Neuronal stem cell (in vitro differentiated cells): Measurements from ENCODE around the gene RBMS3.

Source experiments
- DNase-seq: peaks from one replicate; pipeline ENCODE4 v3.0.0-alpha.2; 2013; ENCODE audit warnings: low spot score
- H2AFZ ChIP-seq: one replicate; pipeline ENCODE4 v1.6.1; 2013; ENCODE audit warnings: mild to moderate bottlenecking, low read length, inconsistent platforms
- H2AK5ac ChIP-seq: 2 replicates; pipeline ENCODE4 v1.6.1; 2013; ENCODE audit warnings: low read depth, mild to moderate bottlenecking, inconsistent platforms, low read length, moderate library complexity, mixed read lengths
- H2BK120ac ChIP-seq: 2 replicates; pipeline ENCODE4 v1.6.1; 2013; ENCODE audit warnings: low read depth, mild to moderate bottlenecking, inconsistent platforms, low read length, moderate library complexity, mixed read lengths
- H2BK12ac ChIP-seq: one replicate; pipeline ENCODE4 v1.6.1; 2013; ENCODE audit warnings: low read length, inconsistent platforms
- H2BK15ac ChIP-seq: 2 replicates; pipeline ENCODE4 v1.6.1; 2013; ENCODE audit warnings: mild to moderate bottlenecking, low read length, inconsistent platforms, mixed read lengths
- H2BK5ac ChIP-seq: one replicate; pipeline ENCODE4 v1.6.1; 2013; ENCODE audit warnings: inconsistent platforms, mild to moderate bottlenecking, low read length, moderate library complexity
- H3K14ac ChIP-seq: one replicate; pipeline ENCODE4 v1.6.1; 2013; ENCODE audit warnings: low read length, inconsistent platforms
- H3K18ac ChIP-seq: 2 replicates; pipeline ENCODE4 v1.6.1; 2013; ENCODE audit warnings: low read length, inconsistent platforms
- H3K23ac ChIP-seq: 2 replicates; pipeline ENCODE4 v1.6.1; 2013; ENCODE audit warnings: low read depth, mild to moderate bottlenecking, mixed read lengths, low read length, inconsistent platforms; ENCODE audit not compliant: poor library complexity
- H3K27ac ChIP-seq: replicated peaks from 3 replicates; pipeline ENCODE4 v1.5.1; 2013; ENCODE audit warnings: low read length, inconsistent platforms
- H3K27me3 ChIP-seq, 3 experiments: 2 replicates each; pipeline ENCODE4 v1.6.1; 2013; ENCODE audit warnings: low read length in 3 of 3, mild to moderate bottlenecking in 2 of 3, inconsistent platforms in 1 of 3, low read depth in 1 of 3, mixed read lengths in 1 of 3, moderate library complexity in 1 of 3; ENCODE audit not compliant: control insufficient read depth in 3 of 3, insufficient read depth in 3 of 3
- H3K36me3 ChIP-seq, 2 donors: replicated peaks in 1 of 2; 2 replicates each; pipeline ENCODE4 v1.6.1; 2013; ENCODE audit warnings: low read length in 2 of 2; ENCODE audit not compliant: control insufficient read depth in 2 of 2, insufficient read depth in 2 of 2
- H3K4ac ChIP-seq: 2 replicates; pipeline ENCODE4 v1.6.1; 2013; ENCODE audit warnings: inconsistent platforms, mild to moderate bottlenecking, low read length, moderate library complexity
- H3K4me1 ChIP-seq, 2 donors: 1 replicate in 1 of 2; 2 replicates in 1 of 2; pipeline ENCODE4 v1.6.1; 2013; ENCODE audit warnings: low read length in 2 of 2, low read depth in 1 of 2; ENCODE audit not compliant: control insufficient read depth in 2 of 2, insufficient read depth in 1 of 2
- H3K4me2 ChIP-seq: one replicate; pipeline ENCODE4 v1.6.1; 2013; ENCODE audit warnings: mild to moderate bottlenecking, low read length, inconsistent platforms; ENCODE audit not compliant: insufficient read depth, poor library complexity, severe bottlenecking
- H3K4me3 ChIP-seq, 2 donors: 2 replicates each; pipeline ENCODE4 v1.5.1; 2013; ENCODE audit warnings: low read length in 2 of 2, mild to moderate bottlenecking in 2 of 2, inconsistent platforms in 1 of 2, moderate library complexity in 1 of 2
- H3K79me1 ChIP-seq: one replicate; pipeline ENCODE4 v1.6.1; 2013; ENCODE audit warnings: low read depth, mild to moderate bottlenecking, inconsistent platforms, low read length, moderate library complexity
- H3K9ac ChIP-seq: one replicate; pipeline ENCODE4 v1.6.1; 2013; ENCODE audit warnings: mild to moderate bottlenecking, low read depth, low read length, inconsistent platforms; ENCODE audit not compliant: poor library complexity
- H3K9me3 ChIP-seq, 2 donors: replicated peaks in 1 of 2; 2 replicates each; pipeline versions ENCODE3 to v1.6.1; 2013; ENCODE audit warnings: low read length in 2 of 2, mild to moderate bottlenecking in 2 of 2, inconsistent platforms in 1 of 2, low read depth in 1 of 2, mixed read lengths in 1 of 2, moderate library complexity in 1 of 2; ENCODE audit not compliant: control insufficient read depth in 2 of 2, insufficient read depth in 1 of 2
- H4K8ac ChIP-seq: one replicate; pipeline ENCODE4 v1.6.1; 2013; ENCODE audit warnings: low read depth, mild to moderate bottlenecking, inconsistent platforms, low read length, moderate library complexity
- H4K91ac ChIP-seq: one replicate; pipeline ENCODE4 v1.6.1; 2013; ENCODE audit warnings: low read length, low read depth, mild to moderate bottlenecking, inconsistent platforms; ENCODE audit not compliant: poor library complexity
- WGBS, 2 donors: extraction: QIAGEN DNeasy Blood & Tissue Kit; methylation state at CpG; one replicate each; pipeline ENCODE4 v1.1.7; 2013; ENCODE audit warnings: missing lambda C conversion rate in 2 of 2, mixed read lengths in 1 of 2; ENCODE audit not compliant: insufficient read length in 2 of 2, insufficient replicate concordance in 1 of 2; ENCODE audit errors: extremely low coverage in 2 of 2; 5-methylcytosine and 5-hydroxymethylcytosine counted together

RBMS3 gene

DNA sequence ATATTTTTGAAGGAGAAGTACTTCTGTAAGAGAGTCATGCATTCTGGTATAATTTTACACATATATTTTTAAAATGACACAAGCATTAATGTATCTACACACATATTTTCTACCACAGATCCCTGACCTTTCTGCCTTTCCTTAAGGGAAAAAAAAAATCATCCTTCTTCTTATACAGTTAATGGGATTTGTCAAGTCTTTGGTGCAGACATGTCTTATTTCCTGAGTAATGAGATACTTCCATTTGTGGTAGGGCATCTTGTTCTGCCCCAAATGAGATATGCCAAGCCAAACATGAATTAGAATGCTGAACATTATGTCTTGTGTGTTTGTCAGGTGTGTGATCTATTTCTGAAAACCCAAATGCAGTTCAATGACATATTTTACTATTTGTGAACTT is 329.9 kb downstream of the RBMS3 start:
- no peak overlapping the region for H3K4me2 ChIP-seq
- no peak overlapping the region for H3K4me3 ChIP-seq
- no peak overlapping the region for H2BK120ac ChIP-seq
- H3K23ac ChIP-seq, result no peak overlapping the region
- H3K4ac ChIP-seq, result no peak overlapping the region
- H2BK12ac ChIP-seq, result no peak overlapping the region
- no peak overlapping the region for H4K91ac ChIP-seq
- no peak for DNase-seq
- no peaks in the 10 kb centered on the region for H3K36me3 ChIP-seq
- H3K14ac ChIP-seq, result no peak overlapping the region
- H2BK5ac ChIP-seq, result no peak overlapping the region
- H3K79me1 ChIP-seq, result no peaks in the 10 kb centered on the region
- H2AFZ ChIP-seq, result no peak overlapping the region
- H2BK15ac ChIP-seq, result no peak overlapping the region
- H3K18ac ChIP-seq, result no peak overlapping the region
- H3K4me1 ChIP-seq, result no peaks in the 10 kb centered on the region
- no peaks in the 10 kb centered on the region for H3K9me3 ChIP-seq
- H3K9ac ChIP-seq, result no peak overlapping the region
- H2AK5ac ChIP-seq, result no peak overlapping the region
- H3K27me3 ChIP-seq, result no peaks in the 10 kb centered on the region
- no peak overlapping the region for H4K8ac ChIP-seq
- no peak overlapping the region for H3K27ac ChIP-seq

DNA sequence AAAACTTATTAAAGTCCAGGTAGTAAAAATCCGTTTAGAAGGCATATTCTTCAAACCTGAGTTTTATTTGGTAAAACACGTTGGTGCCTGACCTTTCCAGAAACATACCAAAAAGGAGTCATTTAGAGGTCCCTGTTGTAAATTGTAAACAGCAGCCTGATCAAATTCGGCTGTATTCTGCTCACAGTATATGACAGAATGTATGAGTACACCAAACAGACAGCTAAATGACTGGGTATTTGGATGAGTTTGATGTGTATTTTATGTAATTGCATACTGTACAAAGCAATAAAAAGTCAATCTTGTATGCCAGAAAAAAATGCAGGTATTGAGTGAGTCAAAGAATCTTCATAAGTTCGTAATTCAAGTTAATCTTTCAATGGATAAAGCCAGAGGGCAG is 330.4 kb downstream of the RBMS3 start:
- Histone ChIP-seq H4K91ac (no peak overlapping the region), H3K18ac (no peak overlapping the region), H4K8ac (no peak overlapping the region), H3K4ac (no peak overlapping the region), H3K36me3 (no peaks in the 10 kb centered on the region), H3K4me2 (no peak overlapping the region), H2AK5ac (no peak overlapping the region), H3K4me3 (no peak overlapping the region), H3K27ac (no peak overlapping the region), H3K9me3 (no peaks in the 10 kb centered on the region), H3K9ac (no peak overlapping the region), H3K4me1 (no peaks in the 10 kb centered on the region), H3K23ac (no peak overlapping the region), H3K14ac (no peak overlapping the region), H2BK15ac (no peak overlapping the region), H2BK120ac (no peak overlapping the region), H2BK12ac (no peak overlapping the region), H2AFZ (no peak overlapping the region), H3K79me1 (no peaks in the 10 kb centered on the region), H3K27me3 (no peaks in the 10 kb centered on the region), H2BK5ac (no peak overlapping the region)
- no peak for DNase-seq
- WGBS, 2 donors, result no CpG with 5 or more reads among the region's 4 CpGs

DNA sequence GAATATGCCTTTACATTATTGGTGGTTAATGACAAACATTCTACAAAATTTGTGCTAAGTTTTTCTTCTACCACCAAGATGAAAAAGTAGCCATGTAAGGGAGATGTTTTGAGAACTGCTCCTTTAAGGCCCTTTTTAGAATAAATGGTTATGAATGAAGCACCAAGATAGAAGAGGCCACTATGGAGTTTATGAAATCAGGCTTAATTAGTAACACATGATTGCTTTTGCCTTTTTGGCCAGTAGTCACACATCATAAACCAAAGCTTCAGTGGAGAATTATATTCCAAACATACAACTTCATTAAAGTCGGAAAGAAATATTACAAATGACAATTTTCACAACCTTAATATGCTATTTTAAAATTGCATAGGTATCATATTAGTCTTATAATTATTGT is 331.7 kb downstream of the RBMS3 start:
- Histone ChIP-seq H2BK120ac (no peak overlapping the region), H3K79me1 (no peaks in the 10 kb centered on the region), H3K18ac (no peak overlapping the region), H2BK12ac (no peak overlapping the region), H2BK5ac (no peak overlapping the region), H3K27ac (no peak overlapping the region), H3K27me3 (no peaks in the 10 kb centered on the region), H3K9me3 (no peaks in the 10 kb centered on the region), H2AFZ (no peak overlapping the region), H2BK15ac (no peak overlapping the region), H3K4ac (no peak overlapping the region), H3K4me1 (no peaks in the 10 kb centered on the region), H4K8ac (no peak overlapping the region), H3K23ac (no peak overlapping the region), H4K91ac (no peak overlapping the region), H3K4me3 (no peak overlapping the region), H2AK5ac (no peak overlapping the region), H3K9ac (no peak overlapping the region), H3K36me3 (no peaks in the 10 kb centered on the region), H3K14ac (no peak overlapping the region), H3K4me2 (no peak overlapping the region)
- DNase-seq, result no peak
- no CpG with 5 or more reads among the region's 1 CpG for WGBS, 2 donors

DNA sequence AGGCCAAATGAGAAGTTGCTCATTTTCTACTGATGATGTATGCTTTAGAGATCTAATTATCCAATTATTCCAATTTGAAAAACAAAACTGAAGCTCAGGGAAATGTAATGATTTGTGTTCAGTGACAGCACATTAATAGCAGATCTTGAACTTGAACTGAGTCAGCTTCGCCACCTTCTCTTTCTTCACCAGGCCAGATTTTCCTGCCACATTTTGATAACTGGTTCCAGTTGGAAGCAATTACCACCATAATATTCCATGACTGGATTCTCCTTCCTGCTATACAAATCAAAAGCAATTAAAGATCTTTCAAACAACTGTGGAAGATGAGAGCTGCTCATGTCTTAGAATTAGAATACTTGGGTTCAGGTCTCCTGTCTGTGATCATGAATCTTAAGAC is 334.1 kb downstream of the RBMS3 start:
- H2BK15ac ChIP-seq, result no peak overlapping the region
- no peak overlapping the region for H4K91ac ChIP-seq
- H2BK5ac ChIP-seq, result no peak overlapping the region
- no peaks in the 10 kb centered on the region for H3K79me1 ChIP-seq
- H3K18ac ChIP-seq, result no peak overlapping the region
- no CpG with 5 or more reads among the region's 1 CpG for WGBS, 2 donors
- H3K9ac ChIP-seq, result no peak overlapping the region
- no peak for DNase-seq
- H2AK5ac ChIP-seq, result no peak overlapping the region
- no peaks in the 10 kb centered on the region for H3K9me3 ChIP-seq
- H3K4ac ChIP-seq, result no peak overlapping the region
- H3K14ac ChIP-seq, result no peak overlapping the region
- H2BK120ac ChIP-seq, result no peak overlapping the region
- no peak overlapping the region for H3K4me3 ChIP-seq
- H3K4me2 ChIP-seq, result no peak overlapping the region
- no peak overlapping the region for H2AFZ ChIP-seq
- no peak overlapping the region for H3K27ac ChIP-seq
- no peak overlapping the region for H3K23ac ChIP-seq
- H3K4me1 ChIP-seq, result peaks cover 0 to 4% of the 10 kb centered on the region in 2 donors
- no peak overlapping the region for H4K8ac ChIP-seq
- H2BK12ac ChIP-seq, result no peak overlapping the region
- H3K36me3 ChIP-seq, result no peaks in the 10 kb centered on the region
- H3K27me3 ChIP-seq, result no peaks in the 10 kb centered on the region
